ENCODE data around the gene ATF7. TPM values are rescaled to one million over a fixed set of nuclear protein-coding genes. Genes with fewer than 3 reads are reported as not detected.

ATF7 gene
- total and polyA plus RNA-seq, 2 of the 4 experiments (the other 2 are of a cell fraction): 7.0 to 16.3 TPM

DNA sequence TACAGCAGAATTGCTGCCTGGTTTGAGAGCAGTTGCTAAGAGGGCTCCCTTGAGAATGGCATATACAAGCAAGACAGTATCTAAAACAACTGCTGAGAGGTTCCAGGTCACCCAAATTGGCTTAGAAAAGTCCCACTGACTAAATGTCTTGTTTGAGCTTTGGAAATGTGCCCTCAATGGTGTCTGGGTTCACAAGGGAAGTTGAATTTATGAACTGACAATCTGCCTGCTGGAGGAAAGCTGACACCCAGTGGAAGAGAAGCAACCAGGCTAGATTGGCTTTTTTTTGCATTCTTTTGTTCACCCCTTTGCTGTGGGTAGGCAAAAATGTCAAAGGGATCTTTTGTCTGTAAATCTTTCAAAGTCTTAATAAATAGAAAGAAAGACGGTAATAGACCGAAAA is 74.3 kb downstream of the ATF7 start:
- in situ Hi-C loops (cut with MboI; ENCODE audit: low sequenced_read_pairs): no loop called here
- POLR2A ChIA-PET (ENCODE audit: unreplicated experiment): no interaction called here
- no TSS peak for BruUV-seq (replicated peaks)

More for the DNA sequence above, 74.3 kb downstream of the ATF7 start:
- peaks cover 22% of the 10 kb centered on the region for H3K36me3 ChIP-seq (ENCODE audit: control insufficient read depth, insufficient read depth, low read length)
- H4K5ac ChIP-seq (ENCODE audit: low read depth, low read length): no peak overlapping the region
- H2BK120ac ChIP-seq (ENCODE audit: low read depth, low read length): no peak overlapping the region
- H4K20me1 ChIP-seq (ENCODE audit: insufficient read depth, low read length): peaks cover 5% of the 10 kb centered on the region; the same call in 1 of the 2 replicates
- DNase-seq (no peak), ATAC-seq (ENCODE audit: low read depth) (no peak)
- no peak overlapping the region for H2AK9ac ChIP-seq (replicated peaks; ENCODE audit: low read depth, low read length, poor library complexity)
- H2BK20ac ChIP-seq (ENCODE audit: low read depth, low read length): no peak overlapping the region
- H3K4me1 ChIP-seq (ENCODE audit: control insufficient read depth, insufficient read depth, low read length): no peaks in the 10 kb centered on the region
- H3K9me1 ChIP-seq (ENCODE audit: insufficient read depth, low read length): no peaks in the 10 kb centered on the region
- no peak overlapping the region for H3K4me3 ChIP-seq (ENCODE audit: insufficient read depth, low read depth, low read length)
- H2BK5ac ChIP-seq (ENCODE audit: low read depth, low read length, poor library complexity, severe bottlenecking): no peak overlapping the region
- H3K56ac ChIP-seq (ENCODE audit: extremely low read depth, insufficient read depth, low read length): no peak overlapping the region
- TF ChIP-seq POLR2A (IDR thresholded peaks at IDR 0.05; ENCODE audit: low read depth, low read length) (no peak), SMC3 (IDR thresholded peaks at IDR 0.05; ENCODE audit: low read depth, low read length) (no peak), BHLHE40 (IDR thresholded peaks at IDR 0.05; ENCODE audit: low read depth, low read length) (no peak), MXI1 (IDR thresholded peaks at IDR 0.05; ENCODE audit: borderline replicate concordance, low read depth, low read length) (no peak), FOS (IDR thresholded peaks at IDR 0.05; ENCODE audit: low read depth, low read length) (no peak), MAZ (IDR thresholded peaks at IDR 0.05; ENCODE audit: borderline replicate concordance, low read depth, low read length) (no peak), CEBPB (IDR thresholded peaks at IDR 0.05; ENCODE audit: low read depth, low read length) (no peak), RCOR1 (IDR thresholded peaks at IDR 0.05; ENCODE audit: insufficient replicate concordance, low read length) (no peak), NFE2L2 (IDR thresholded peaks at IDR 0.05; ENCODE audit: low read depth, low read length) (no peak), RAD21 (IDR thresholded peaks at IDR 0.05; ENCODE audit: low read length) (no peak)
- TF ChIP-seq, protein P1, sequence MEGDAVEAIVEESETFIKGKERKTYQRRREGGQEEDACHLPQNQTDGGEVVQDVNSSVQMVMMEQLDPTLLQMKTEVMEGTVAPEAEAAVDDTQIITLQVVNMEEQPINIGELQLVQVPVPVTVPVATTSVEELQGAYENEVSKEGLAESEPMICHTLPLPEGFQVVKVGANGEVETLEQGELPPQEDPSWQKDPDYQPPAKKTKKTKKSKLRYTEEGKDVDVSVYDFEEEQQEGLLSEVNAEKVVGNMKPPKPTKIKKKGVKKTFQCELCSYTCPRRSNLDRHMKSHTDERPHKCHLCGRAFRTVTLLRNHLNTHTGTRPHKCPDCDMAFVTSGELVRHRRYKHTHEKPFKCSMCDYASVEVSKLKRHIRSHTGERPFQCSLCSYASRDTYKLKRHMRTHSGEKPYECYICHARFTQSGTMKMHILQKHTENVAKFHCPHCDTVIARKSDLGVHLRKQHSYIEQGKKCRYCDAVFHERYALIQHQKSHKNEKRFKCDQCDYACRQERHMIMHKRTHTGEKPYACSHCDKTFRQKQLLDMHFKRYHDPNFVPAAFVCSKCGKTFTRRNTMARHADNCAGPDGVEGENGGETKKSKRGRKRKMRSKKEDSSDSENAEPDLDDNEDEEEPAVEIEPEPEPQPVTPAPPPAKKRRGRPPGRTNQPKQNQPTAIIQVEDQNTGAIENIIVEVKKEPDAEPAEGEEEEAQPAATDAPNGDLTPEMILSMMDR (conservative IDR thresholded peaks at IDR 0.05; ENCODE audit: low read depth, low read length): no peak
- TF ChIP-seq, protein P2, sequence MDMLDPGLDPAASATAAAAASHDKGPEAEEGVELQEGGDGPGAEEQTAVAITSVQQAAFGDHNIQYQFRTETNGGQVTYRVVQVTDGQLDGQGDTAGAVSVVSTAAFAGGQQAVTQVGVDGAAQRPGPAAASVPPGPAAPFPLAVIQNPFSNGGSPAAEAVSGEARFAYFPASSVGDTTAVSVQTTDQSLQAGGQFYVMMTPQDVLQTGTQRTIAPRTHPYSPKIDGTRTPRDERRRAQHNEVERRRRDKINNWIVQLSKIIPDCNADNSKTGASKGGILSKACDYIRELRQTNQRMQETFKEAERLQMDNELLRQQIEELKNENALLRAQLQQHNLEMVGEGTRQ (IDR thresholded peaks at IDR 0.05; ENCODE audit: low read depth, low read length): no peak
- H3K18ac ChIP-seq (ENCODE audit: low read depth, low read length): no peak overlapping the region
- H3K27me3 ChIP-seq (ENCODE audit: control insufficient read depth, insufficient read depth, low read length): no peaks in the 10 kb centered on the region
- dilution Hi-C loops (cut with HindIII; ENCODE audit: low sequenced_read_pairs, unreplicated experiment) (no loop called here), intact Hi-C loops (cut with micrococcal nuclease) (no loop called here)
- no peak overlapping the region for H3K4ac ChIP-seq (ENCODE audit: low read depth, low read length)
- H4K8ac ChIP-seq (ENCODE audit: low read depth in 2 of 2, low read length in 2 of 2): no peak overlapping the region
- no peak overlapping the region for H2BK15ac ChIP-seq (ENCODE audit: low read depth, low read length)
- no peak overlapping the region for H3K27ac ChIP-seq (ENCODE audit: insufficient read depth, low read length)
- H4K91ac ChIP-seq (ENCODE audit: insufficient read depth, low read depth, low read length): no peak overlapping the region
- H3K4me2 ChIP-seq (ENCODE audit: low read depth, low read length): no peak overlapping the region
- H3K9ac ChIP-seq (ENCODE audit: low read depth, low read length): no peak overlapping the region
- no peak overlapping the region for H2AFZ ChIP-seq (replicated peaks; ENCODE audit: low read length, poor library complexity)
- no peak overlapping the region for H3K23ac ChIP-seq (ENCODE audit: low read depth, low read length)
- H2AK5ac ChIP-seq (ENCODE audit: low read depth, low read length): no peak overlapping the region
- CTCF ChIA-PET: interaction anchor here (0.9 kb wide), 1 partner anchor 9 kb away, joined by 5 read pairs; no protein-coding TSS in a partner anchor
- WGBS, 2 experiments (ENCODE audit: extremely low coverage in 2 of 2, insufficient read length in 1 of 2): no CpG with 5 or more reads among the region's 2 CpGs
- H3K79me1 ChIP-seq (ENCODE audit: low read depth in 1 of 2, low read length in 2 of 2): peaks cover 0 to 4% of the 10 kb centered on the region in 2 experiments; a peak in 3 of 4 replicates
- H3K9me3 ChIP-seq (ENCODE audit: control insufficient read depth, insufficient read depth, low read length): no peaks in the 10 kb centered on the region
- H3K14ac ChIP-seq (replicated peaks; ENCODE audit: low read depth, low read length): no peak overlapping the region

Measured in IMR-90 (cell line).